Breast epithelium (tissue), 4 donors: ENCODE measurements around the gene RELN. TPM values are rescaled to one million over a fixed set of nuclear protein-coding genes. Genes with fewer than 3 reads are reported as not detected.

Source experiments
- DNase-seq, 2 donors: peaks; one replicate each; pipeline ENCODE4 v3.0.0-alpha.2; 2019; ENCODE audit warnings: low spot score in 2 of 2
- H3K27ac ChIP-seq, 2 donors: fragments of 200-600 bp; sonication (generic) in 1 of 2; one replicate each; pipeline ENCODE4 v1.5.1; 2016 to 2019; ENCODE audit warnings: mild to moderate bottlenecking in 1 of 2
- H3K27me3 ChIP-seq, 2 donors: fragments of 200-600 bp; sonication (generic) in 1 of 2; one replicate each; pipeline versions ENCODE4 v1.5.1 to v1.6.0; 2017 to 2019; ENCODE audit warnings: control low read depth in 1 of 2, mild to moderate bottlenecking in 1 of 2
- H3K36me3 ChIP-seq: fragments of 200-600 bp; one replicate; pipeline ENCODE4 v1.5.1; 2019
- H3K4me1 ChIP-seq, 2 donors: fragments of 200-600 bp; sonication (generic); one replicate each; pipeline ENCODE4 v1.5.1; 2016 to 2019; ENCODE audit warnings: control low read depth in 1 of 2
- H3K4me3 ChIP-seq, 3 donors: fragments of 200-600 bp; sonication (generic); 1 replicate in 2 of 3; 2 replicates in 1 of 3; pipeline ENCODE4 v1.5.1; 2016 to 2019; ENCODE audit warnings: mild to moderate bottlenecking in 3 of 3, moderate library complexity in 2 of 3
- H3K9me3 ChIP-seq, 2 donors: fragments of 200-600 bp; sonication (generic) in 1 of 2; one replicate each; pipeline ENCODE4 v1.5.1; 2016 to 2019; ENCODE audit warnings: control low read depth in 1 of 2
- CTCF ChIP-seq, 3 donors: fragments of 450-650 bp; IDR thresholded peaks; one replicate each; pipeline ENCODE4 v1.5.1; 2016 to 2017; ENCODE audit warnings: antibody characterized with exemption in 3 of 3, mild to moderate bottlenecking in 3 of 3, moderate library complexity in 3 of 3
- POLR2A ChIP-seq: fragments of 450-650 bp; IDR thresholded peaks from one replicate; pipeline ENCODE4 v1.6.1; 2016; ENCODE audit warnings: antibody characterized with exemption, mild to moderate bottlenecking, moderate library complexity
- POLR2AphosphoS5 ChIP-seq, 3 donors: sonication (generic); formaldehyde crosslinking; IDR thresholded peaks; one replicate each; pipeline ENCODE4 v1.6.1; 2017; ENCODE audit warnings: antibody characterized with exemption in 3 of 3
- intact Hi-C: fragments of 100-400 bp; cut with DNase I; formaldehyde crosslinking; loops from one replicate; pipeline ENCODE4 v1.15.1; 2023; ENCODE audit warnings: low total_unique reads
- total RNA-seq, 3 donors: library from RNA; depleted of rRNA; stranded (reverse); fragments of >200 nt; gene quantifications; one replicate each; pipeline ENCODE4 v1.1.0, GENCODE V29; 2016

RELN gene
- total RNA-seq, 3 donors from 2014 or later = 3.0 to 9.8 (median 4.5) TPM

GRCh38 chr7:103668279-103668941 is 321.0 kb downstream of the RELN start:
- no peaks in the 10 kb centered on the region for H3K27me3 ChIP-seq
- TF ChIP-seq CTCF (IDR thresholded peaks at IDR 0.05) (no peak), POLR2A (no peak), POLR2AphosphoS5 (IDR thresholded peaks at IDR 0.05) (no peak)

GRCh38 chr7:103666326-103666725 is 323.1 kb downstream of the RELN start:
- DNase-seq = no peak
- no peak overlapping the region for H3K4me3 ChIP-seq
- intact Hi-C loops = no loop called here
- TF ChIP-seq POLR2A = no peak
- H3K36me3 ChIP-seq = no peaks in the 10 kb centered on the region
- no peaks in the 10 kb centered on the region for H3K4me1 ChIP-seq
- H3K9me3 ChIP-seq = no peaks in the 10 kb centered on the region
- no peaks in the 10 kb centered on the region for H3K27me3 ChIP-seq
- no peak overlapping the region for H3K27ac ChIP-seq

More at GRCh38 chr7:103668279-103668941, 321.0 kb downstream of the RELN start:
- intact Hi-C loops = no loop called here
- H3K4me3 ChIP-seq = no peak overlapping the region
- DNase-seq = no peak
- H3K9me3 ChIP-seq = no peaks in the 10 kb centered on the region
- H3K4me1 ChIP-seq = no peaks in the 10 kb centered on the region
- H3K36me3 ChIP-seq = no peaks in the 10 kb centered on the region
- H3K27ac ChIP-seq = no peak overlapping the region

- Histone ChIP-seq H3K27ac (no peak overlapping the region), H3K9me3 (no peaks in the 10 kb centered on the region), H3K36me3 (no peaks in the 10 kb centered on the region), H3K27me3 (no peaks in the 10 kb centered on the region), H3K4me3 (no peak overlapping the region), H3K4me1 (no peaks in the 10 kb centered on the region)
- no peak for TF ChIP-seq POLR2AphosphoS5 (IDR thresholded peaks at IDR 0.05)
- no peak for TF ChIP-seq POLR2A
- no peak for TF ChIP-seq CTCF (IDR thresholded peaks at IDR 0.05)
- intact Hi-C loops = no loop called here
- no peak for DNase-seq
Observed at GRCh38 chr7:103664577-103664976, 324.9 kb downstream of the RELN start.

GRCh38 chr7:103660455-103661371 is 328.7 kb downstream of the RELN start:
- no peak overlapping the region for H3K4me3 ChIP-seq
- H3K4me1 ChIP-seq = no peaks in the 10 kb centered on the region
- no peaks in the 10 kb centered on the region for H3K9me3 ChIP-seq
- TF ChIP-seq POLR2AphosphoS5 (IDR thresholded peaks at IDR 0.05) (no peak), POLR2A (no peak), CTCF (IDR thresholded peaks at IDR 0.05) (no peak)
- no peak for DNase-seq
- no peak overlapping the region for H3K27ac ChIP-seq
- intact Hi-C loops = no loop called here
- no peaks in the 10 kb centered on the region for H3K27me3 ChIP-seq
- no peaks in the 10 kb centered on the region for H3K36me3 ChIP-seq

GRCh38 chr7:103658055-103659005 is 331.1 kb downstream of the RELN start:
- Histone ChIP-seq H3K27me3 (no peaks in the 10 kb centered on the region), H3K4me3 (no peak overlapping the region), H3K4me1 (no peaks in the 10 kb centered on the region), H3K9me3 (no peaks in the 10 kb centered on the region), H3K36me3 (no peaks in the 10 kb centered on the region), H3K27ac (no peak overlapping the region)
- no peak for TF ChIP-seq POLR2A
- TF ChIP-seq POLR2AphosphoS5 (IDR thresholded peaks at IDR 0.05) = no peak
- no peak for TF ChIP-seq CTCF (IDR thresholded peaks at IDR 0.05)
- intact Hi-C loops = no loop called here
- DNase-seq = no peak
